HG03558 (cell line): ENCODE data around the gene ATF7IP2.
"Not testable (repeated sequence)": the region's sequence is repeated elsewhere in the genome, so short reads cannot be mapped to it uniquely, and the experiment has no call there.

Experiments
- ATAC-seq: cut with Tn5 transposase; IDR thresholded peaks from one replicate; pipeline ENCODE4 v1.9.1; 2021; ENCODE audit warnings: moderate number of reproducible peaks; ENCODE audit not compliant: unreplicated experiment; ENCODE audit errors: extremely low read depth

The ATF7IP2 gene

DNA sequence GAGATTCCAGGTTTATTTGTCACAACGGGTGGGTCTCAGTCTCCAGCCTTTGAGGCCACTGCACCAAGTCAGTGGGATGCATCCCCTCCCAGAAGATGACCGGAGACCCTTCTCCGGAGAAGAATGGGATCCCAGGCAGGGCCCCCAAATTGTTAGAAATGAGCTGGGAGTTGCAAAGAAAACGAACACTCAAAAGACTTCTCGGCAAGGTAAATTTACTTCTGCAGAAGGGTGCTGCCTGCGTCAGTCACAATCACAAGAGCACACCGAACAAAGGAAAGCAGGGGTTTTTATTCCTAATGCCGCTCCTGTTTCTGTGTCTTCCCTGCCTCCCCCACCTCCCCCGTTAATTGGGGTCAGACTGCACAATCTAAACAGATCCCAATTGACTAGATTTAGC lies 61.4 kb downstream of the ATF7IP2 start:
- ATAC-seq = no peak

DNA sequence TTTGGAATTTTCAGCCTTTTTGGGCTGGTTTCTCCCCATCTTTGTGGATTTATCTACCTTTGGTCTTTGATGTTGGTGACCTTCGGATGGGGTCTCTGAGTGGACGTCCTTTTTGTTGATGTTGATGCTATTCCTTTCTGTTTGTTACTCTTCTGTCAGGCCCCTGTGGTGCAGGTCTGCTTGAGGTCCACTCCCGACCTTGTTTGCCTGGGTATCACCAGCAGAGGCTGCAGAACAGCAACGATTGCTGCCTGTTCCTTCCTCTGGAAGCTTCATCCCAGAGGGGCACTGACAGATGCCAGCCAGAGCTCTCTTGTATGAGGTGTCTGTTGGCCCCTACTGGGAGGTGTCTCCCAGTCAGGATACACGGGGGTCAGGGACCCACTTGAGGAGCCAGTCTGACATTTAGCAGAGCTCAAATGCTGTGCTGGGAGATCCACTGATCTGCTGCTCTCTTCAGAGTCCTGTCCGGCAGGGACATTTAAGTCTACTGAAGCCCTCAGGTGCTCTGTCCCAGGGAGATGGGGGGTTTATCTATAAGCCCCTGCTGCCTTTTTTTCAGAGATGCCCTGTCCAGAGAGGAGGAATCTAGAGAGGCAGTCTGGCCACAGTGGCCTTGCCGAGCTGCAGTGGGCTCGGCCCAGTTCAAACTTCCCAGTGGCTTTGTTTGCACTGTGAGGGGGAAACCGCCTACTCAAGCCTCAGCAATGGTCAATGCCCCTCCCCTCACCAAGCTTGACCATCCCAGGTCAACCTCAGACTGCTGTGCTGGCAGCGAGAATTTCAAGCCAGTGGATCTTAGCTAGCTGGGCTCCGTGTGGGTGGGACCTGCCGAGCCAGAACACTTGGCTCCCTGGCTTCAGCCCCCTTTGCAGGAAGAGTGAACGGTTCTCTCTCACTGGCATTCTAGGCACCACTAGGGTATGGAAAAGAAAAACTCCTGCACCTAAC lies 66.6 kb downstream of the ATF7IP2 start:
- not testable (repeated sequence) for ATAC-seq

DNA sequence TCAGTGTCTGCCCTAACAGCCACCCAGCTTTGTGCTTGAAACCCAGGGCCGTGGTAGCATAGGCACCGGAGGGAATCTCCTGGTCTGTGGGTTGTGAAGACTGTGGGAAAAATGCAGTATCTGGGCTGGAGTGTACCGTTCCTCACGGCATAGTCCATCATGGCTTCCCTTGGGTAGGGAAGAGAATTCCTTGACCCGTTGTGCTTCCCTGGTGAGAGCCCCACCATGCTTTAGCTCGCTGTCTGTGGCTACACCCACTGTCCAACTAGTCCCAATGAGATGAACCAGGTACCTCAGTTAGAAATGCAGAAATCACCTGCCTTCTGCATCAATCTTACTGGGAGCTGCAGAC lies 67.3 kb downstream of the ATF7IP2 start:
- no peak for ATAC-seq

DNA sequence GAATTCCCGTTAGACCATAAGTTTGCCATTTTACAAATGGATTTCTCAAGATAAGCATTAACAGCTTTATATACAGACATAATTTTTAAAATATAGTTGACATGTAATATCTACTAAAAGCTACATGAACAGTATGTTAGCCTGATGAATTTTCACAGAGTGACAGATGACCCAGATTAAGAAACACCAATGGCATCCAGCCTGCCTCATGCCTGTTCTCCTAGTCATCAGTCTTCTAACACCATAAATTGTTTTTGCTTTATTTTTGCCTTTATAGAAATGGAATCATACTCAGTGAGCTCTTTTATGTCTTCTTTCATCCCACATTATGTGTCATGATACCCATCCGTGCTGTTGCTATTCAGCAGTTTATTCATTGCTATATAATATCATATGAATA lies 80.0 kb downstream of the ATF7IP2 start:
- no peak for ATAC-seq

DNA sequence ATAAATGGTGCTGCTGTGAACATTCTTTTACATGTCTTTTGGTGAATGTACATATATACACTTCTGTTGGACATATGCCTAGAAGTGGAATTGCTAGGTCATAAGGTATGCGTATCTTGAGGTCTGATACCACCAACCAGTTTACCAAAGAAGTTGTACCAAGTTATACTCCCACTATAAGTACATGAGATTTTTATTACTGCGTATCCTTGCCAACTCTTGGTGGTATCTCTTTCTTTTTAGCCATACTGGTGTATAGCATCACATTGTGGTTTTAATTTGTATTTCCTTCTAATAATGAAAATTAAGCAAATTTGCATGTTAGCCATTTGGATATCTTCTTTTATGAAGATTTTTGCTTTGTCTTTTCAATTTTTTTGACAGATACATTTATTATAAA lies 80.5 kb downstream of the ATF7IP2 start:
- no peak for ATAC-seq

DNA sequence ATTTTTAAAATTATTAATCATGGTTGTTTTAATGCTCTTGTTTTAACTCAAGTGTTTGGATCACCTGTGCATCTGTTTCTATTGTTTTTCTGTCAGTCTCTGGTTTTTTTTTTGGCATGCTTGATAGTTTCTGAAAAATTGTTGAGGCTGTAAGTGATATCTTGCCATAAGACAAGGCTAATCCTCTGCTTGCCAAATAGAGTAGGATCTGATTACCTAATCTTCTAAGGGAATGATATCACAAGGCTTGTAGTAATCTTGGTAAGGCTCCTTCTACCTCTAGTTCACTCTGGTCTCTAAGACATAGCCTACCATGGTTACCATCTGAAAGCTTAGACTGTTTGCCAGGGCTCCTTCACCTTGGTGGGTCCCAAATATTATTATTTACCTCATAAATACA lies 81.0 kb downstream of the ATF7IP2 start:
- no peak for ATAC-seq

DNA sequence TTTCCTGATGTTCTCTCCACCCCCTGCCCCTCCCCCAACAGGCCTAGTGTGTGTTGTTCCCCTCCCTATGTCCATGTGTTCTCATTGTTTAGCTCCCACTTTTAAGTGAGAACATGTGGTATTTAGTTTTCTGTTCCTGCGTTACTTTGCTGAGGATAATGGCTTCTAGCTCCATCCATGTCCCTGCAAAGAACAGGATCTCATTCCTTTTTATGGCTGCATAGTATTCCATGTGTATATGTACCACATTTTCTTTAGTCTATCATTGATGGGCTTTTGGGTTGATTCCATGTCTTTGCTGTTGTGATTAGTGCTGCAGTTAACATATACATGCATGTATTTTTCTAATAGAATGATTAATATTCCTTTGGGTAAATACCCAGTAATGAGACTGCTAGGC lies 90.8 kb downstream of the ATF7IP2 start:
- not testable (repeated sequence) for ATAC-seq

DNA sequence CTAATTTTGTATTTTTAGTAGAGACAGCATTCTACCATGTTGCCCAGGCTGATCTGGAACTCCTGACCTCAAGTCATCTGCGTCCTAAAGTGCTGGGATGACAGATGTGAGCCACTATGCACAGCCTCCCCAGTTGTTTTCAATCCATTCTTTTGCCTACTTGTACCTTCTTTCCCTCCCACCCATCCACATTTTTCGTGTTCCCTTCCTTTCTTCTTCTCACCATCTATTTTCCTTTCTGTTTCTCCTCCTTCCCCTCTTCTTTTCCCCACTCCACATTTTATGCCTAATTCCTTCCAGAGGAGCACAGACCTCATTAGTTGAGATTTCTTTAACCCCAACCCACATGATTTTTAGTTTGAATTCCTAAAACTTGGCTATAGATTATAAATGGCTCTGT lies 94.3 kb downstream of the ATF7IP2 start:
- no peak for ATAC-seq

DNA sequence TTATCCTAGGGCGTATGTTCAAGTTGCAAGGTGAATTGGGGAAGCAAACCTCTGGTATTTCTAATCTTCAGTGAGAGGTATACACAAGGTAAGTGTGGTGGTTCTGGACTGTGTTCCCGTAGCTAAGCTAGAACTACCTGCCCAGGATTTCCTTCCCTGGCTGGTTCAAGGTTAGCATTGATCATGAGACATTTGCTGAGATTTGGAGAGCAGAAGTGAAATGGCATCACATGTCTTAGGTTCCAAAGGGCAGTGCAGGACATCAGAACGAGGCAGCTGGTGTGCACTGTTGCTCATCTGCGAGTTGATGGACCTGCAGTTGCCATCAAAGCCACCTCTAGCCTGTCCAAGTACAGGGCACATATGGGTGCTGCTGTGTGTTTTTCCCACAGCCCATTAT lies 99.3 kb downstream of the ATF7IP2 start:
- no peak for ATAC-seq

DNA sequence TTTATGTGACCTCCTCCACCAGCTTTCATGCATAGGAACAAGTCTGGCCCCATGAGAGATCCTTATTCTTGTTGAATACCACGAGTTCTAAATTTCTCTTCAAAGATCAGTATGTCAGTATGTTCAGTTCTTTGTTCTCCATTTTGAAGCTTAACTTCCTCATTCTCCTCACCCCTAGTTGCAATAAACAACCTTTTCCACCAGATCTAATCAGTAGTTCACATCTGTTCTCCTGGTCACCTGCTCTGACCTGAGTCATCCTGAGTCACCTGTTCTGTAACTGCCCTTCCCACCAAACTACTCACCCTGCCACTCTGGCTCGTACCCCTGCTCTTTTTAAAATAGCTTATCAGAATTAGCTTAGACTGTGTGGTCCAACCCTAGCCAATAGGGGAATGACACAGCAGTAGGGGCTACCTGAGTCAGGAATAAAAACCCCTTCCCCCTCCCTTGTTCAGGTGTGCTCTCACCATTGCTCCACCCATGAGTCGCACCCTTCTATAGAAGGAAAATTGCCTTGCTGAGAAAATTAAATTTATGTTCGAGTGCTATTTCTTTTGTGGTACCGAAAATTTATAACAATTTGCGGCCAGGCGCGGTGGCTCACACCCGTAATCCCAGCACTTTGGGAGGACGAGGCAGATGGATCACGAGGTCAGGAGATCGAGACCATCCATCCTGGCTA lies 100.0 kb downstream of the ATF7IP2 start:
- no peak for ATAC-seq

DNA sequence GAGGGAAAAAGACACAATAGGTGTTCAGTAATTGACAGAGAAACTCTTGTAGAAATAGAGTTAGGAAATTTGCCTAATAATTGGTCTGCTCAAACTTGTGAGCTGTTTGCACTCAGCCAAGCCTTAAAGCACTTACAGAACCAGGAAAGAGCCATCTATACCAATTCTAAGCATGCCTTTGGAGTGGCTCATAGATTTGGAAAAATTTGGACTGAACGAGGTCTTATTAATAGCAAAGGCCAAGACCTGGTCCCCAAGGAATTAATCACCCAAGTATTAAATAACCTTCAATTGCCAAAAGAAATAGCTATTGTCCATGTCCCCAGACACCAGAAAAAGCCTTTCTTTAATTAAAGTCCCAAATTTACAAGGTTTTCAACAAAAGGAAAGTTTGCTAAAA lies 104.3 kb downstream of the ATF7IP2 start:
- ATAC-seq = no peak

DNA sequence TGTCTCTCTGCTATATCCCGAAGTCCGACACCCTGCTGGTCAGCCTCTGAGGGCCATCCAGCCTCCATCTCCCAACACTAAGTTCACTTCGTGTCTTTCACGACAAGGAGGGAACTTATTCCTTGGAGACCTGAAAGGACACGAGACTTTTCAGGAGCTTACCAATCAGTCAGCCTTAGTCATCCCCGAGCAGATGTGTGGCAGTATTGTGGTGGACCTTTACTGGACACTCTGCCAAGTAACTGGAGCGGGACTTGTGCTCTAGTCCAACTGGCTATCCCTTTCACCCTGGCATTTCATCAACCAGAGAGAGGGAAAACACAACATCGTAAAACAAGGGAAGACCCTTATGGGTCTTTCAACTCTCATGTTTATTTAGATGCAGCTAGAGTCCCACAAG lies 107.4 kb downstream of the ATF7IP2 start:
- ATAC-seq = no peak

DNA sequence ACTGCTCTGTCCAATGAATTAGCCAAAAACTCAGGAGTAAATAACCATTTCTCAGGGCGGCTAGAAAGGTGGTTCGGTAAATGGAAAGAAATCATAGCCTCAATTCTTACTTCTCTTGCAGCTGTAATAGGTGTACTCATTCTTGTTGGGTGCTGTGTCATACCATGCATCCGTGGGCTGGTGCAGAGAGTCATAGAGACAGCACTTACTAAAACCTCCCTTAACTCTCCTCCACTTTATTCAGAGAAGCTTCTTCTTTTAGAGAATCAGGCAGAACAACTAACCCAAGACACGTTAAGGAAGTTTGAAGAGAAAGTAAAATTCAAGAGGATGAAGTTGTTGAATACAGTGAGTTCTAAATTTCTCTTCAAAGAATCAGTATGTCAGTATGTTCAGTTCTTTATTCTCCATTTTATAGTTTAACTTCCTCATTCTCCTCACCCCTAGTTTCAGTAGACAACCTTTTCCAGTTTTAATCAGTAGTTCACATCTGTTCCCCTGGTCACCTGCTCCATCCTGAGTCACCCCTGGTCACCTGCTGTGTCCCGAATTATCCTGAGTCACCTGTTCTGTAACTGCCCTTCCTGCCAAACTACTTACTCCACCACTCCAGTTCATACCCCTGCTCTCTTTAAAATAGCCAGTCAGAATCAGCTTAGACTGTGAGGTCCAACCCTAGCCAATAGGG lies 108.6 kb downstream of the ATF7IP2 start:
- no peak for ATAC-seq

DNA sequence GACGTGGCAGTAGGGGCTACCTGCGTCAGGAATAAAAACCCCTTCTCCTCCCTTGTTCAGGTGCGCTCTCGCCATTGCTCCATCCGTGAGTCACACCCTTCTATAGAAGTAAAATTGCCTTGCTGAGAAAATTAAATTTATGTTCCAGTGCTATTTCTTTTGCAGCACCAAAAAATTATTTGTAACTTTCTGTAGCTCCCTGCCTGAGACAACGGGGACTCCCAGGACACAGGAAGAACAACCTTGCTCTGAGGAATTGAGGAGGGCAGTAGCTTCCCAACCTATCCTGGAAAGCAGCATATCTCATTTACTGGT lies 109.1 kb downstream of the ATF7IP2 start:
- ATAC-seq = no peak

DNA sequence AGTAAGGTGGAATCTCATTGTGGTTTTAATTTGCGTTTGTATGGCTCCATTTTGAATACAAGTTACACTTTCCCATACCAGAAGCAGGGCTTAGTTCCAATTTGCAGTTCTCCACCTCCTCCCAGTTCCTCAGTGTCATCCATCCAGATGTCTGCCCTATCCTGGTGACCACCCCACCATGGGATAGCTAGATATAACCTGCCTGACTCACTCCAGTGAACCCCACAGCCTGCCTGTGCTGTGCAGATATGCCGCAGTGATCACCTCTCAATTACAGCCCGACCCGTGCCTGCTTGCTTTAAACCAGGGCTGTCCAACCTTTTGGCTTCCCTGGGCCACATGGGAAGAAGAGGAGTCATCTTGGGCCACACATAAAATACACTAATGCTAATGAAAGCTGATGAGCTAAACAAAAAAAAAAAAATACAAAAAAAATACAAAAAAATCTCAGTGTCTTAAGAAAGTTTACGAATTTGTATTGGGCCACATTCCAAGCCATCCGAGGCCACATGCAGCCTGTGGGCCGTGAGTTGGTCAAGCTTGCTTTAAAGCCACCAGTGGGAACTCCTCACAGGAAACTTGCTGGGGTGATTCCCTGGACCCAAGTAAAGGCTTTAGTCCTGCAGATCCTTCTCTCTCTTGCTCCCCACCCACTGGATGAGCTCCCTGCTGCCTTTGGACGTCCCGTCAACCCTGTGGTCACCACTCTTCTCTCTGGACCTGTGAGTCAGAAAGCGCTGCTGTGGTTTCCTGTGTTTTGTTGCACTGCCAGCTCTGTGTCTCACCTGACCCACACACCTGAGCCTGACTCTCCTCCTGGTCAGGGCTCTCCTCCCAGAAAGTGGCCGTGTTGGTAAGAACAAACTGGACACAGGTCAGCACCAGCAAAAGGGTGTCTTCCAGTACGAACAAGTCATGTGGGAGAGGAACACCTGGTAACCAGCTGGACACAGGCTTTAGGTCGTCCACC lies 111.6 kb downstream of the ATF7IP2 start:
- ATAC-seq = no peak

DNA sequence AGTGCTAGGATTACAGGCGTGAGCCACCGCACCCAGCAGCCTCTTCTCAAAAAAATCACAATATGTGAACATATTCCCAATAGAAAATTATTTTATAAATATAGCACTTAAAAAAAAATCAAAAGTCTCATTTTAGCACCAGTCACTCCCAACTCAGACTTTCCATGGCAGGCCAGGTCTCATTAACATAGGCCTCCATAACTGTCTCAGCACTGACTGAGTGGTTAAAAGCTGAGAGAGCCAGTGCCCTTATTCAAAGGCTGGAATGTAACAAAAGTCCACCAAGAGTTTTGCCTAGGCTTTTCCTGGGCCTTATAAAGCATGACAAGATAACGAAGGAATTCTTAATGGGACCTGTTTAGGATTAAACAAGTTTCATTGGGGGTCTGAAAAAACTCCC lies 114.7 kb downstream of the ATF7IP2 start:
- ATAC-seq = no peak

DNA sequence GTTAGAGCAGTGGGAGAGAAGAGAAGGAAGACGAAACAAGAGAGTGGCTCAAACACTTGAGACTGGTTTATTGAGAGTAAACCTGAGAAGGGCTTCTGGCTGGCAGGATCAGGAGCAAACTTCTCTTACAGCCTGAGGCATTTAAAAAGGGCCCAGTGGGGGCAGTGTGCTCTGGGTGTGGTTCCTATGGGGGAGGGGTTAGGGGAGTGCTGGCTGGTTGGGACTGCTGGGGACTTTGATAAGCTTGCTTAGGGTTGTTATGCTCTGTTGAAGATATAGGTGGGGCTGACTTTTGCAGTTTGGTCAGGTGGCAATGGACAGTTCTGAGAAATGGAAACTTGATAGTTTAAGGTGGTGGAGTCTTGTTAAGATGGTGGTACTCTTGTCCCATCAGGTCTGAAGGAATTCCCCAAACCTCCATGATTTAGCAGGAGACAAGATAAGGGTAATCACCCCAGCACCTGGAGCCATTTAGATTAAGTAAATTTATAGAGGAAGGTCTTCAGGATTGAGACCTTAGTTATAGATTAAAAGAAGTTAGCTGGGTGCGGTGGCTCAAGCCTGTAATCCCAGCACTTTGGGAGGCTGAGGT lies 115.3 kb downstream of the ATF7IP2 start:
- no peak for ATAC-seq

DNA sequence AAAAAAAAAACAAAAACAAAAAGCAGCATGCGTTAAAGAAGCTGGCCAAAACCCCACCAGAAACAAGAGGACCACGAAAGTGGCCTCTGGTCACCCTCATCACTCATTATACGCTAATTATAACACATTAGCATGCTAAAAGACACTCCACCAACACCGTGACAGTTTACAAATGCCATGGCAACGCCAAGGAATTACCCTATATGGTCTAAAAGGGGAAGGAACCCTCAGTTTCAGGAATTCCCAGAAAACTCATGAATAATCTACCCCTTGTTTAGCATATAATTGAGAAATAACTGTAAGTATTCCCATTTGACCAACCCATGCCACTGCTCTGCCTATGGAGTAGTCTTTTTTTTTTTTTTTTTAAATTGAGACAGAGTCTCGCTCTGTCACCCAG lies 116.9 kb downstream of the ATF7IP2 start:
- no peak for ATAC-seq

DNA sequence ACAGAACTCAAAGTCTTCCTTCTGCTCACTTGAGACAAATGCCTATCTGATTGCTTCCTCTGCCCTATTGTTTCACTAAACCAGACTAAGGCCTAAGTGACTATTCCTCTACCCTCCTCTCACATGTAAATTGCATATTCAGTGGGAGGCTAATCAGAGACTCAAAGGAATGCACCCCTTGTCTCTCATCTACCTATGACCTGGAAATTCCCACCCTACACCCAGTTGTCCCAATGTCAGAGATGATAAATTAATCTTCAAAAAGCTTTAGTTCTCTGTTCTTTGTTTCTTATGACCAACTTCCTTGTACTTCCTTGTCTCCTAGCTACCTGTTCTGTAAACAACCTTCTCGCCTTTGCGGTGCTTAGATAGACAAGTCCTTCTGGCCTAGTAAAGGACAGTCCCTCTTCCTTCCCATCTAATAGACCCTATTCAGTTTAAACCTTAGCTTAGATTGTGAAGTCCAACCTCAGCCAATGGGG lies 118.6 kb downstream of the ATF7IP2 start:
- ATAC-seq = no peak

DNA sequence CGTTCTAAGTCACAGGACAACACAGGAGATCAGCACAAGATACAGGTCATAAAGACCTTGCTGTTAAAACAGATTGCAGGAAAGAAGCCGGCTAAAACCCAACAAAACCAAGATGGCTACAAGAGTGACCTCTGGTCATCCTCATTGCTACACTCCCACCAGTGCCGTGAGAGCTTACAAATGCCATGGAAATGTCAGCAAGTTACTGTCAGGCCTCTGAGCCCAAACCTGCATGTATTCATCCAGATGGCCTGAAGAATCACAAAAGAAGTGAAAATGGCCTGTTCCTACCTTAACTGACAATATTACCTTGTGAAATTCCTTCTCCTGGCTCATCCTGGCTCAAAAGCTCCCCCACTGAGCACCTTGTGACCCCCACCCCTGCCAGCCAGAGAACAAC lies 119.4 kb downstream of the ATF7IP2 start:
- not testable (repeated sequence) for ATAC-seq
